SK-N-MC (cell line): Measurements from ENCODE around the gene ARL4D.

Experiments used
- DNase-seq: peaks from one replicate; pipeline ENCODE4 v3.0.0-alpha.2; 2011; ENCODE audit warnings: low read depth, low spot score
- H3K27ac ChIP-seq: fragments of 200-600 bp; sonication (generic); 2 replicates; pipeline ENCODE4 v1.5.1; 2016; ENCODE audit warnings: mixed run types
- H3K36me3 ChIP-seq: fragments of 200-600 bp; sonication (generic); 2 replicates; pipeline ENCODE4 v1.6.1; 2017; ENCODE audit warnings: antibody characterized with exemption, low read length, mixed read lengths; ENCODE audit not compliant: insufficient read depth
- H3K4me3 ChIP-seq: fragments of 200-600 bp; sonication (generic); 2 replicates; pipeline ENCODE4 v1.5.1; 2016
- H3K9ac ChIP-seq: fragments of 200-600 bp; sonication (generic); 2 replicates; pipeline ENCODE4 v1.8.0; 2017; ENCODE audit warnings: mixed run types, mixed read lengths; ENCODE audit not compliant: insufficient read length
- H3K9me3 ChIP-seq: fragments of 200-600 bp; sonication (generic); 2 replicates; pipeline ENCODE4 v1.6.1; 2017; ENCODE audit warnings: low read depth, mild to moderate bottlenecking, antibody characterized with exemption, low read length, moderate library complexity, mixed read lengths
- EZH2 ChIP-seq: fragments of 200-600 bp; sonication (generic); IDR thresholded peaks from one replicate; pipeline ENCODE4 v1.6.1; 2017; ENCODE audit warnings: antibody characterized with exemption
- FOXP2 ChIP-seq: optimal IDR thresholded peaks from 2 replicates; pipeline ENCODE3; 2011; ENCODE audit warnings: mild to moderate bottlenecking, moderate library complexity; ENCODE audit not compliant: insufficient read depth; ENCODE audit errors: extremely low read length, control extremely low read depth
- POLR2AphosphoS5 ChIP-seq: IDR thresholded peaks from 2 replicates; pipeline ENCODE4 v1.6.1; 2012; ENCODE audit warnings: mild to moderate bottlenecking, low read depth, low read length, borderline replicate concordance

The ARL4D gene

GRCh38 chr17:43399839-43400328, 1.1 kb downstream of the ARL4D start:
- H3K9ac ChIP-seq, result peak overlapping the region; percentile 78
- H3K36me3 ChIP-seq, result peaks cover 18% of the 10 kb centered on the region
- TF ChIP-seq POLR2AphosphoS5, result no peak
- TF ChIP-seq EZH2, result no peak
- no peak for TF ChIP-seq FOXP2
- no peak for DNase-seq
- H3K4me3 ChIP-seq, result peak overlapping the region; percentile 86
- H3K9me3 ChIP-seq, result no peaks in the 10 kb centered on the region
- H3K27ac ChIP-seq, result no peak overlapping the region

DNA sequence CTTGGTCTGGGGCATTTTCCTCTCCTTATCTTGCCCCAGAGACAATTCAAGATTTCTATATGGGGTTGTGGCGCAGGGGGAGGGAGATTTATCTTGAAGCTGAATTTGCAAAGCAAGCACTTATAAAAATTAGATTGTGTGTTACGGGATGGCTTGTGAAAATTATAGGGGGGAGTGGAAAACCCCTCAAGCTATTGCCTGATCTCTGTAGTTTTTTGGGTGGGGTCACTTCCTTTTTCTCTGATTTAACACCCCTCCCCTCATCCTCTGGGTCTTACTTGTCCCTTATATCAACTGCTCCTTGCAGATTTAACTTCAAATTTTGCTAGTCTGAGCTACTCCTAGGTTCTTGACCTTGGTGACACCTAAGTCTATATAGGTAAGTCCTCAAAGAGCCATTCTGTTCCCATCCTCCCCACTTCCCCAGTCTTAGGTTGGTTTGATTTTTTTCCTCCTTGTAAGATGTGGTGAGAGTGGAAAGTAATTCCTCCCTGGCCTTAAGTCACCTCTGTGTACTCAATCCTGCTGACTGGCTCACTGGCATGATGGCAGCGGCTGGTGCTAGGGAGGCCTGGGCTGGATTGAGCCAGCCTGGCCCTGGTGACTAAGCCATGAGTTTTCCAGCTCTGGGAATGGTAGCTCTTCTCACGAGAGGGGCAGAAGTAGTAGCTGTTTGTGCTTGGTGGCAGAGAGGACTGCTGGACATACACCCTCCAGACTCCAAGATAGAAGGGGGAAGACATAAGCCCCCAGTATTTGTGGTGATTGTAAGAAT, 2.3 kb downstream of the ARL4D start:
- no peaks in the 10 kb centered on the region for H3K9me3 ChIP-seq
- H3K9ac ChIP-seq, result peak overlapping the region; percentile 67
- no peak for TF ChIP-seq POLR2AphosphoS5
- TF ChIP-seq EZH2, result no peak
- TF ChIP-seq FOXP2, result no peak
- DNase-seq, result no peak
- H3K27ac ChIP-seq, result no peak overlapping the region
- peak overlapping the region; percentile 86 for H3K4me3 ChIP-seq
- H3K36me3 ChIP-seq, result peaks cover 18% of the 10 kb centered on the region

- peaks cover 18% of the 10 kb centered on the region for H3K36me3 ChIP-seq
- no peak overlapping the region for H3K4me3 ChIP-seq
- no peak for DNase-seq
- H3K9me3 ChIP-seq, result no peaks in the 10 kb centered on the region
- no peak overlapping the region for H3K27ac ChIP-seq
- TF ChIP-seq FOXP2 (no peak), EZH2 (no peak), POLR2AphosphoS5 (no peak)
- H3K9ac ChIP-seq, result no peak overlapping the region
Measured at GRCh38 chr17:43402078-43402477, 3.3 kb downstream of the ARL4D start.

GRCh38 chr17:43402567-43402966, 3.8 kb downstream of the ARL4D start:
- Histone ChIP-seq H3K36me3 (peaks cover 18% of the 10 kb centered on the region), H3K9me3 (no peaks in the 10 kb centered on the region), H3K4me3 (no peak overlapping the region), H3K9ac (no peak overlapping the region), H3K27ac (no peak overlapping the region)
- TF ChIP-seq FOXP2, result no peak
- TF ChIP-seq POLR2AphosphoS5, result no peak
- no peak for TF ChIP-seq EZH2
- DNase-seq, result no peak

DNA sequence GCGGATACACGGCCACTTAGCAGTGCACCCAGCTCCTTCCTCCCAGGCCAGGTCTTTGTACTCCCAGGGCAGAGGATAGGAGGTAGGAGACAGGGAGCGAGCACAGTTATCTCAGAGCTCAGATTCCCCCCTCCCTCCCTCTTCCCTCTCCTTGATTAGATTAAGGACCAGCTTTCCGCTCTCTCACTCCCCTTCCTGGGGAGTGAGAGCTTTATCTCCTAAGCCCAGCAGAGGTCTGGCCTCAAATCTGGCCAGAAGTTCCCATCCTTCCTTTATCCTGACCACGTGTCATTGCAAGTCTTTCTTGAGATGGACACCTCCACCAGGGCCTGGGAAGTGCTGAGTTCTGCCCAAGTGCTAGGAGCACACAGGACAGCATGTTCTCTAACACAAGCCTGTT, 5.1 kb downstream of the ARL4D start:
- Histone ChIP-seq H3K9ac (no peak overlapping the region), H3K27ac (no peak overlapping the region), H3K4me3 (no peak overlapping the region), H3K9me3 (no peaks in the 10 kb centered on the region), H3K36me3 (peaks cover 18% of the 10 kb centered on the region)
- no peak for TF ChIP-seq POLR2AphosphoS5
- TF ChIP-seq FOXP2, result no peak
- TF ChIP-seq EZH2, result no peak
- DNase-seq, result no peak

DNA sequence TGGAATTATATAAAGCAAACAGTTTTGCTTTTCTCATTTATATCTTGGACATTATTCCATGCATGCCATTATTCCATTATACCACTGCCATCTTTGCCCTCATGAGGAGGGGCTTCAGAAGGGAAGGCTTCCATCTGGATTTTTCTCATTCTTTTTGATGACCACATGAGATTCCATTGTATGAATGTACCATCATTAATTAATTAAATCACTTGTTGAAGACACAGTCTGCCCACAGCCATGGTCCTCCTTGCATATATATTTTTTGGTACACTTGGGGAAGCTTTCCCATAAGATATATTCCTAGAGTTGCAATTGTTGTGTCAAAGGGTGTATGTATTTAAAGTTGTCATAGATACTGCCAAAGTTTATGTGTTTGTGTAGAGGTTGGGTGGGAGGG, 7.1 kb downstream of the ARL4D start:
- Histone ChIP-seq H3K9ac (no peak overlapping the region), H3K4me3 (no peak overlapping the region), H3K27ac (no peak overlapping the region), H3K9me3 (no peaks in the 10 kb centered on the region), H3K36me3 (peaks cover 5% of the 10 kb centered on the region; the same call in 1 of the 2 replicates)
- TF ChIP-seq EZH2 (no peak), POLR2AphosphoS5 (no peak), FOXP2 (no peak)
- DNase-seq, result no peak

DNA sequence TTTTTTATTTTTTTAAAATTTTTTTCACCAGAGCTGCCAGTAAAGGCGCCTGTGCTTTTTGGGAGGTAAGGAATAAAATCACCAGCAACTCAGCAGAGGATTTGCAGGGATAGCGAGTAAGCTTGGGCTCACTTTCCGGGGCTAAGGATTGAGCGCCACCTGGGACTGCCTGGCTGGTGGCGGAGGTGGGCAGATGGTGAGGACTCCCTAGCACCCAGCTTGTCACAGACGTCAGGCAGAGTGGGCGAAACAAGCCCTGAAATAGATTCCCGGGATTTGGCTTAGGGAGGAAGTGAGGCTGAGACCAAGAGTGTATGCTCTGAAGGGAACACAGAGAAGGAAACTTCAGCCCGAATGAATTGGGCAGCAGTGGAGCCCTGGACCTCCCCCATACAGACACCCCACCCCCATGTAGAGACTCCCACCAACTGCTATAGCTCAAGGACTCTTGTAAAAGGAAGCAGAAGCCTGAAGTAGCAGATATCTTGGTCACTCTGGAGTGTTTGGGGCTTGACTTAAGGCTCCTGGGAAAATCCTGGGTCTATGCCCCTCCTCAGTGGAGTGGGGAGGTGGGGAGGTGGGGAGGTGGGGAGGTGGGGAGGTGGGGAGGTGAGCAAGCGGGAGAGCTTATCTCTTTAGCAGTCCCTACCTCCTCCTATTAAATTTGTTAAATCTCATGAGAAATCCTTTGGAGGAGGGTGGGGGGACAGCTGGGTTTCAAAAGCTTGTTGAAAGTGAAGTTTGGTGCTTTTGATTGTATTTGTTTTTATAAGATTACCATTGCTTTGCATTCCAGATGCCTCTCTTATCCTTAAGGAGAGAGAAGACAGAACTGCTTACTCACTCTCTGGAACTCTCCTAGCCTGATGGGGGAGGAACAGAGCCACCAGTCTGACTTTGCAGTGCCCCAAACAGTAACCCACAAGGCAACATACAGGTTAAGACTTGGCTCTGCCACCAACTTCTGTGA, 8.2 kb downstream of the ARL4D start:
- no peak for DNase-seq
- no peak for TF ChIP-seq POLR2AphosphoS5
- TF ChIP-seq EZH2, result no peak
- no peaks in the 10 kb centered on the region for H3K9me3 ChIP-seq
- no peak overlapping the region for H3K9ac ChIP-seq
- no peaks in the 10 kb centered on the region for H3K36me3 ChIP-seq
- no peak overlapping the region for H3K4me3 ChIP-seq
- H3K27ac ChIP-seq, result peak overlapping the region; percentile 52

DNA sequence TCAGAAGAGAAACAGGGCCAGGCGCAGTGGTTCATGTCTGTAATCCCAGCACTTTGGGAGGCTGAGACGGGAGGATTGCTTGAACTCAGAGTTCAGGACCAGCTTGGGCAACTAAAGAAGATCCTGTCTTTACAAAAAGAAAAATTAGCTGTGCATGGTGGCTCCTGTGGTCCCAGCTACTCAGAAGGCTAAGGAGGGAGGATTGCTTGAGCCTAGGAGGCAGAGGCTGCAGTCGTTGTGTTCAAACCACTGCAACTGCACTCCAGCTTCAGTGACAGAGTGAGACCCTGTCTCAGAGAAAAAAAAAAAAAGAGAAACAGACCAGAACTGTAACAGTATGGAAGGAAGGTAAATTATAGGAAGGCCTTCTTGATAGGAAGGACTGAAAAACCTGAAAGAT, 10.3 kb downstream of the ARL4D start:
- Histone ChIP-seq H3K36me3 (no peaks in the 10 kb centered on the region), H3K9me3 (no peaks in the 10 kb centered on the region), H3K27ac (peak overlapping the region; percentile 94), H3K4me3 (no peak overlapping the region), H3K9ac (peak overlapping the region; percentile 35)
- no peak for TF ChIP-seq FOXP2
- no peak for DNase-seq
